ENCODE data around the gene CCDC106. TPM values are rescaled to one million over a fixed set of nuclear protein-coding genes. Genes with fewer than 3 reads are reported as not detected.
A peak's percentile ranks its signal among the peaks of the same experiment; 100 is the strongest.

Gene CCDC106
- polyA plus RNA-seq, 1 donor = 11.6 TPM

DNA sequence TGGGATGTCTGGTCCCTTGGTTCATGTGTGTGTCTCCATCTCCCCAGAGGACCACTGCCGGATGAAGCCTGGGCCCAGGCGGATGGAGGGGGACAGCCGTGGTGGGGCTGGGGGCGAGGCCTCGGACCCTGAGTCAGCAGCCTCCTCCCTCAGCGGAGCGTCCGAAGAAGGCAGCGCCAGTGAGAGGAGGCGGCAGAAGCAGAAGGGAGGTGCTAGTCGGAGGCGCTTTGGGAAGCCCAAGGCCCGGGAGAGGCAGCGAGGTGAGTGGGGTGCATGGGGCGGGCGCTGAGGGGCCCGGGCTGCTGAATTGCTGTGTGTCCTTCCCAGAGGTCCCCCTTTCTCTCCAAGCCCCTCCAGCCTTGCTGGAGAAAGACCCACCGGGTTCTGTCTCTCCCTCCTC lies 3.2 kb downstream of the CCDC106 start:
- Histone ChIP-seq H3K27ac (ENCODE audit: low read length) (no peak overlapping the region), H3K4me1 (ENCODE audit: control insufficient read depth, insufficient read depth, low read length) (peaks cover 4% of the 10 kb centered on the region), H3K4me3 (ENCODE audit: low read length) (no peak overlapping the region), H3K36me3 (ENCODE audit: control insufficient read depth, insufficient read depth, low read length) (peaks cover 10% of the 10 kb centered on the region), H3K9me3 (ENCODE audit: control insufficient read depth, low read depth, low read length) (peaks cover 2% of the 10 kb centered on the region), H3K27me3 (ENCODE audit: control insufficient read depth, insufficient read depth, low read length) (no peaks in the 10 kb centered on the region)
- no CpG with 5 or more reads among the region's 18 CpGs for WGBS (ENCODE audit: insufficient coverage, low lambda C conversion rate)
- DNase-seq = no peak

DNA sequence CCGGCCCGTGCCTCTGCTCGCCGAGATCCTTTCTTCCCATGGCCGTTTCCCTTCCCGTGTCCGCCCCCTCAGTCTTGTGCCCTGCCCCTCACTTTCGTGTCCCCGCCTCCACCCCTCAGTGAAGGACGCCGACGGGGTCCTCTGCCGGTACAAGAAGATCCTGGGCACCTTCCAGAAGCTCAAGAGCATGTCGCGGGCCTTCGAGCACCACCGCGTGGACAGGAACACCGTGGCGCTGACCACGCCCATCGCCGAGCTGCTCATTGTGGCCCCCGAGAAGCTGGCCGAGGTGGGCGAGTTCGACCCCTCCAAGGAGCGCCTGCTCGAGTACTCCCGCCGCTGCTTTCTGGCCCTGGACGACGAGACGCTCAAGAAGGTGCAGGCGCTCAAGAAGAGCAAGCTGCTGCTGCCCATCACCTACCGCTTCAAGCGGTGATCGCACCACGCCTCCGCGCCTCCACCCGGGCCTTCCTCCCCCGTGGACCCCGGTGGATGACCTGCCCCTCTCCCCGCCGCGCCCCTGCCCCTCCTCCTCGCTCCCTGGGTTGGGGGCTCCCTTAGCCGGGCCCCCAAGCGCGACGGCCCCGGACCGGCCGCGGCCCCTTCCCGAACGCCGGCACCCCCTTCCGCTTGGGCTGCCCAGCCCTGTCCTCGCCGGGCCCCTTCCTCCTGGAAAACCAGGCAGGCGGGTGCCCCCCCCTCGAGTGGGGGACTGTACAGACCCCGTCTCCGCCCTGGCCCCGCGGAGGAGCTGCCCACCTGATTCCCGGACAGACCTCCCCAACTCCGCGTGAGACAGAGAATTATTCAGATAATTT lies 4.5 kb downstream of the CCDC106 start:
- WGBS (ENCODE audit: insufficient coverage, low lambda C conversion rate) = 70% methylated on average over 7 of the region's 71 CpGs
- Histone ChIP-seq H3K4me1 (ENCODE audit: control insufficient read depth, insufficient read depth, low read length) (peaks cover 17% of the 10 kb centered on the region), H3K27ac (ENCODE audit: low read length) (no peak overlapping the region), H3K27me3 (ENCODE audit: control insufficient read depth, insufficient read depth, low read length) (no peaks in the 10 kb centered on the region), H3K9me3 (ENCODE audit: control insufficient read depth, low read depth, low read length) (peaks cover 2% of the 10 kb centered on the region), H3K4me3 (ENCODE audit: low read length) (no peak overlapping the region), H3K36me3 (ENCODE audit: control insufficient read depth, insufficient read depth, low read length) (peaks cover 10% of the 10 kb centered on the region)
- DNase-seq = no peak

DNA sequence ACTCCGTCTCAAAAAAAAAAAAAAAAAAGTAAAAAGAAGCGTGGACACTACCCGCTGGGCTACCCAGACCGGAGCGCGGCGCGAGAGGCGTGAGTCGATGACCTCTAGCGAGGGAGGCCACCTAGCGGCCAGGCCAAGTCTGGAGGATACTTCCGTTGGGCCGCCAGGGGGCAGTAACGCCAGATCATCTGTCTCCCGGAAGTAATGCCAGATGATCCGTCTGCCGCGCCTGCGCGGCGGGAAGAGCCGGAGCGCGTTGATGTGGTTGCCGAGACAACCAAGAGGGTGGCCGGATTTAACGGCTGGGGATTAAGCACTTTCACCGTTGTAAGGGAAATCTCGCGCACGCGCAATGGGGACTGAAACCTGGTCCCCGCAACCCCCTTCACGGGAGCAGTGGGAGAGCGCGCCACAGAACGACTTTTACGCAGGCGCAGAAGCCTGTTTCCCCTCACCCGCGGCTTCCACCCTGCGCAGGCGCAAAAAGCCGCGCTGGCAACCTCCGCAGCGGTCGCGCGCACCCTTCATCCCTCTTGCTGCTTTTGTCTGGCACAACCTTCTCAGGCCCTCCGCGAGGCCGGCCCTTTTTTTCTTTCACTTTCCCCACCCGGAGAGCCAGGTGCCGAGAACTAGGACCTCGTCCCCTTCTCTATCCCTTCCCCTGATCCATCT lies 5.8 kb downstream of the CCDC106 start:
- no CpG with 5 or more reads among the region's 57 CpGs for WGBS (ENCODE audit: insufficient coverage, low lambda C conversion rate)

DNA sequence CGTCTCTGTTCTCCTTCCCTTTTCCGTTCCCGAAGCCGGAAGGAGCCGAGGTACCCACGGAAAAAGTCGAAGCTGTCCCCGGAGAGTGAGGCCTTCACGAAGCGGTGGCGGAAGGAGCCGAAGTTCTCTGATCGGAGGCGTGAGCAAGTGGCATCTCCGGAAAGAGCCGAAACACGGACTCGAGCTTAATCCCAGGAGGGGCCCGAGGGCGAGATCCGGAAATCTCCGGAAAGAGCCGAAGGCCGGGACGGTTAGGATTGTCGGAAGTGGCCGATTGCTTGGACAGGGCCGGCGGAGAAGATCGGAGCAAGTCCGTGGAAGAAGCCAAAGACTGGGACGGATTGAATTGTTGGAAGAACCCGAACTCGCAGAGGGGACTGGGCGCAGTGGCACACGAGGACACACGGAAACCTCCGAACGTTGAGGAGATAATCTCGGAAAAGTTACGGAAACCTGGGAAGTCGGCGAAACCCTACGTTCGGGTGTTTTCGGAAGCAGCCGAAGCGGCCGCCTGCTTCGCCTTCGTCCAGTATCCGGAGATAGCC lies 6.4 kb downstream of the CCDC106 start:
- WGBS (ENCODE audit: insufficient coverage, low lambda C conversion rate) = 0% methylated on average over 6 of the region's 52 CpGs
- Histone ChIP-seq H3K4me1 (ENCODE audit: control insufficient read depth, insufficient read depth, low read length) (peaks cover 14% of the 10 kb centered on the region), H3K4me3 (ENCODE audit: low read length) (peak overlapping the region; percentile 72)

More for the DNA sequence above, 5.8 kb downstream of the CCDC106 start:
- Histone ChIP-seq H3K4me3 (ENCODE audit: low read length) (peak overlapping the region; percentile 72), H3K36me3 (ENCODE audit: control insufficient read depth, insufficient read depth, low read length) (peaks cover 15% of the 10 kb centered on the region), H3K27me3 (ENCODE audit: control insufficient read depth, insufficient read depth, low read length) (no peaks in the 10 kb centered on the region), H3K27ac (ENCODE audit: low read length) (peak overlapping the region; percentile 99), H3K9me3 (ENCODE audit: control insufficient read depth, low read depth, low read length) (peaks cover 2% of the 10 kb centered on the region), H3K4me1 (ENCODE audit: control insufficient read depth, insufficient read depth, low read length) (peaks cover 16% of the 10 kb centered on the region)
- DNase-seq = peak; percentile 98 to 99

DNA sequence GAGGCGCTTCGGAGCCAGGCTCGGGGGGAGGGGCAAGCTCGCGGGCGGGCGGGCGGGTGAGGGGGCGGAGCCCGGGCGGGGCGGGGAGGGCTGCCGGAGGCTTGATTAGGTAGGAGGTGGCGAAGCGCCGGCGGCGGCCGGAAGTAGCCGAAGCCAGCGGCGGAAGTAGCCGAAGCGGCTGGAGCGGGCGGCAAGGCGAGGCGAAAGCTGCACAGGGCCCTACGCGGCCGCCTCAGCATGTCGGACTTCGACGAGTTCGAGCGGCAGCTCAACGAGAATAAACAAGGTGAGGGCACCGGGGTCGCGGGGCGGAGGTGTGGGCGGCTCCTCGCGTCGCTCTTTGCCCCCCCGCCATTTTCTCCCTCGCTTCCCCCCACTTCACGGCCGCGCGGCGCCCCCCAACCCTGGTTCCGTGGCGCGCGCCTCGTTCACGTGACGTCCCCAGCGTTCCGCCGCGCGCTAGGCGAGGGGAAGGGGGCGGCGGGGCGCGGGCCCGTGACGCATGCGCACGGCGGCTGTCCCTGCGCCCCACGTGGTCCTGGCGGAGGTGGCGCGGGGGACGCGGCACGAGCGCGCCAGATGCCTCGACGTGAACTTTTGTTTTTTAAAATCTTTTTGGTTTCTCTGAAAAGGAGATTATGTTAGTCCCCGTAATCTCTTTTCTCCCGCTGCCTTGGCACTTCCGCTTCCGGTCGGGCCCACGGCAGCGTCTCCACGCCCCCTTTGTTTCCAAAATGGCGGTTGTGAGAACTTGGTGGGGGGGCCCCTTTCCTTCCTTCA lies 7.0 kb downstream of the CCDC106 start, which contains the start of gene U2AF2:
Gene U2AF2, plus strand, starts transcription at position 168 of the 780 bp plus-strand sequence. Its CDS starts 70 bp downstream, at position 238.
- Histone ChIP-seq H3K4me3 (ENCODE audit: low read length) (peak within 1 kb of the TSS; percentile 99), H3K9me3 (ENCODE audit: control insufficient read depth, low read depth, low read length) (peaks cover 2% of the 10 kb centered on the region), H3K27ac (ENCODE audit: low read length) (peak within 1 kb of the TSS; percentile 100), H3K4me1 (ENCODE audit: control insufficient read depth, insufficient read depth, low read length) (peaks cover 14% of the 10 kb centered on the region), H3K36me3 (ENCODE audit: control insufficient read depth, insufficient read depth, low read length) (peaks cover 27% of the 10 kb centered on the region), H3K27me3 (ENCODE audit: control insufficient read depth, insufficient read depth, low read length) (no peaks in the 10 kb centered on the region)
- peak; percentile 80 to 95 for DNase-seq
- no CpG with 5 or more reads among the region's 95 CpGs for WGBS (ENCODE audit: insufficient coverage, low lambda C conversion rate)

More for the DNA sequence above, 6.4 kb downstream of the CCDC106 start:
- peak; percentile 99 for DNase-seq
- Histone ChIP-seq H3K9me3 (ENCODE audit: control insufficient read depth, low read depth, low read length) (peaks cover 2% of the 10 kb centered on the region), H3K36me3 (ENCODE audit: control insufficient read depth, insufficient read depth, low read length) (peaks cover 21% of the 10 kb centered on the region), H3K27me3 (ENCODE audit: control insufficient read depth, insufficient read depth, low read length) (no peaks in the 10 kb centered on the region), H3K27ac (ENCODE audit: low read length) (peak overlapping the region; percentile 99)

DNA sequence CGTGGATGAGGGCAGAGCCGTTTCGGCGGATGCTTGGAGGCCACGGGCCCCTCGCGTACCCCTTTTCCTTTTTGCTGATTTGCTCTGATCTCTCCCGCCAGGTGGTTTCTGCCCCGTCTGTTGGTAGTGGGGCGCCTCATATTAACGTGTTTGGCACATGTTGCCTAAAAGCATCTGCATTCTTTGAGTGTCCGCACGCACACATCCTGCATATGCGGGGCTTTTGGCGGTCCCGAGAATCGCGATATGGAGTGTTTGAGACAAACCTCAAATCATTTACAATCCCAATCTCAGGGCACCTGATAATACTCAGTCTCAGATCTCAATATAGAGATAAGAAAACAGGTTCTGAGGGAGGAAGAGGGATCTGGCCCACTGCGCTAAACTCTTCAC lies 7.6 kb downstream of the CCDC106 start:
- DNase-seq = no peak
- H3K9me3 ChIP-seq (ENCODE audit: control insufficient read depth, low read depth, low read length) = peaks cover 2% of the 10 kb centered on the region
- no peaks in the 10 kb centered on the region for H3K27me3 ChIP-seq (ENCODE audit: control insufficient read depth, insufficient read depth, low read length)
- WGBS (ENCODE audit: insufficient coverage, low lambda C conversion rate) = no CpG with 5 or more reads among the region's 19 CpGs
- peaks cover 14% of the 10 kb centered on the region for H3K4me1 ChIP-seq (ENCODE audit: control insufficient read depth, insufficient read depth, low read length)
- H3K4me3 ChIP-seq (ENCODE audit: low read length) = peak overlapping the region; percentile 99
- H3K36me3 ChIP-seq (ENCODE audit: control insufficient read depth, insufficient read depth, low read length) = peaks cover 33% of the 10 kb centered on the region
- peak overlapping the region; percentile 100 for H3K27ac ChIP-seq (ENCODE audit: low read length)

DNA sequence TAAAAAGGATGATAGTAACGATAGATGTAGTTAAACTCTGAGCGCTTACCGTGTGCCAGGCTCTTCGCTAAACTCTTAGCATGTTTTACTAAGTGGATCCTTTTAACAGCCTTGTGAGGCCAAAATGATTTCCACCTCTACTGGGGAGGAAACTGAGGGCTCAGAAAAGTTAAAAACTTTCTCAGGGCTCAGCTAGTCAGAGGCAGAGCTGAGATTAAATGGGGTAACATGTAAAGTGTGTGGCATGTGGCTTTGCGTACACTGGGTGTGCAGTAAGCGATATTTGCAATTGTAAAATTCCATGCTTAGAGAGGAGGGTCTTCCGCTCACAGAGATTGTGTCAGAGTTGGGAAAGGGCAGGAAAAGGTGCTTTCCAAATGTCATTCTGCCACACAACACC lies 8.5 kb downstream of the CCDC106 start:
- no peak for DNase-seq
- Histone ChIP-seq H3K9me3 (ENCODE audit: control insufficient read depth, low read depth, low read length) (peaks cover 2% of the 10 kb centered on the region), H3K4me3 (ENCODE audit: low read length) (peak overlapping the region; percentile 99), H3K27ac (ENCODE audit: low read length) (no peak overlapping the region), H3K36me3 (ENCODE audit: control insufficient read depth, insufficient read depth, low read length) (peaks cover 39% of the 10 kb centered on the region), H3K27me3 (ENCODE audit: control insufficient read depth, insufficient read depth, low read length) (no peaks in the 10 kb centered on the region), H3K4me1 (ENCODE audit: control insufficient read depth, insufficient read depth, low read length) (peaks cover 14% of the 10 kb centered on the region)
- WGBS (ENCODE audit: insufficient coverage, low lambda C conversion rate) = no CpG with 5 or more reads among the region's 7 CpGs

DNA sequence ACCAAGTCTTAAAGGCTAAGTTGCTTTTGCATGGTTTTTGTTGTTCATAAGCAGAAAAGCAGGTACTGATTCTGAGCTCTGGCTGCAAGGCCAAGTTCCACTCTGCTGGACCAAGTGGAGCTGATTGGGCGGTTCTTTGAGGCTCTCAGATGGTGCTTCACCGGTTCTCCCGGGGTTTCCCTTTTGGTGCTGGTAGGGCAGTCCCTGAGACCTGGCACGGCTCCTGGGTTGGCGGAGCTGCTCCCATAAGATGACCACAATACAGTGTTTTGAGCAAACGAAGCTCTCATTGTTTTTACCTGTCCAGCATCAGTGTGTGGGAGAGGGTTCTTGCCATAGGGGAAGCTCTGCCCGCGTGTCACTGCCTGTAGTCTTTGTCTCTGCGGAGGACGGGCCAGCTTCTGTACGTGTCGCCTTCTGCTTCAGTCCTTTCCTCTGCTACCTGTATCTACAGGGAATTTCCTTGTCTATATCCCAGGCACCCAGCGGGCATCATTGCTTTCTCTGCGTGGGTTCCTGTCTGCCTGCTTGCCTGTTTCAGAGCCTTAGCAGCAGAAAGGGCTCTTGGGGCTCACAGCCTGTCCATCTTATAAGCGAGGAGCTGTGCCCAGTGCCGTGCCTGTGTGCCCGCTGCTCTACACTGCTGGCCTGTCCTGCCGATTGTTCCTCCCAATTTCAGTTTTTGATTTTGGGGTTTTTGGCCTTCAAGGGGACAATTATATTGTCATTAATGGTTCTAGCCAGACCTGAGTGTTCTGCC lies 9.2 kb downstream of the CCDC106 start:
- 100% methylated on average over 2 of the region's 18 CpGs for WGBS (ENCODE audit: insufficient coverage, low lambda C conversion rate)
- H3K36me3 ChIP-seq (ENCODE audit: control insufficient read depth, insufficient read depth, low read length) = peaks cover 43% of the 10 kb centered on the region
- H3K27ac ChIP-seq (ENCODE audit: low read length) = no peak overlapping the region
- H3K4me1 ChIP-seq (ENCODE audit: control insufficient read depth, insufficient read depth, low read length) = peaks cover 14% of the 10 kb centered on the region
- DNase-seq = no peak
- no peaks in the 10 kb centered on the region for H3K27me3 ChIP-seq (ENCODE audit: control insufficient read depth, insufficient read depth, low read length)
- H3K9me3 ChIP-seq (ENCODE audit: control insufficient read depth, low read depth, low read length) = peaks cover 2% of the 10 kb centered on the region
- peak overlapping the region; percentile 99 for H3K4me3 ChIP-seq (ENCODE audit: low read length)

DNA sequence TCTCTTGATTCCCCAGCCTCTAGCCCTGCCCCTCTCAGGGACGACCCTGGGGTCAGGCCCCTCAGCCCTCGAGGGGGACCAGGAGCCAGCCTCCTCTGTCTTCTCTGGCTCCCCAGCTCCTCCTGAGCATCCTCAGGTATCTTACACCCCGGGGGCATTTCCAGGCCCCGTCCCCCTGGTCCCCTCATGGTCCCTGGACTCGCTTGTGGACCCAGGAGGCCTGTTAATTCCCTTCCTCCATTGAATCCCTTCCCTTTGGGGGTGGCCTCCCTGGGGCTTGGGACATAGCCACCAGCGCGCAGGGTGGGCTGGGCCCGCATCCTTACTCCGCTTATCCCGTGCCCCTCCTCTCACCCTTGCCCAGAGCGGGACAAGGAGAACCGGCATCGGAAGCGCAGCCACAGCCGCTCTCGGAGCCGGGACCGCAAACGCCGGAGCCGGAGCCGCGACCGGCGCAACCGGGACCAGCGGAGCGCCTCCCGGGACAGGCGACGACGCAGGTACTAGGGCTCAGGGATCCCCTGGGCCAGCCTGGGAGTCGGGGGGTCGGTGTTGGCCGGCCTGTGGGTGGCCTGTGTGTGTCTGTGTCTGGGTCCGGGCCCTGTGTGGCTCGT lies 10.9 kb downstream of the CCDC106 start:
- H3K4me3 ChIP-seq (ENCODE audit: low read length) = no peak overlapping the region
- H3K9me3 ChIP-seq (ENCODE audit: control insufficient read depth, low read depth, low read length) = peaks cover 2% of the 10 kb centered on the region
- peaks cover 55% of the 10 kb centered on the region for H3K36me3 ChIP-seq (ENCODE audit: control insufficient read depth, insufficient read depth, low read length)
- H3K4me1 ChIP-seq (ENCODE audit: control insufficient read depth, insufficient read depth, low read length) = peaks cover 14% of the 10 kb centered on the region
- no peak for DNase-seq
- no peak overlapping the region for H3K27ac ChIP-seq (ENCODE audit: low read length)
- no peaks in the 10 kb centered on the region for H3K27me3 ChIP-seq (ENCODE audit: control insufficient read depth, insufficient read depth, low read length)
- WGBS (ENCODE audit: insufficient coverage, low lambda C conversion rate) = no CpG with 5 or more reads among the region's 37 CpGs
